ENCODE data around the gene UBE4B. TPM values are rescaled to one million over a fixed set of nuclear protein-coding genes. Genes with fewer than 3 reads are reported as not detected.
"Not testable (repeated sequence)": the region's sequence is repeated elsewhere in the genome, so short reads cannot be mapped to it uniquely, and the experiment has no call there.

The UBE4B gene
- total and polyA plus RNA-seq, 2 experiments from 2014 or later = 18.7 to 41.1 TPM

GRCh38 chr1:10217748-10218441, 185.1 kb downstream of the UBE4B start:
- peaks cover 18% of the 10 kb centered on the region for H3K4me1 ChIP-seq (ENCODE audit: insufficient read depth)
- WGBS (ENCODE audit: low lambda C conversion rate, missing lambda C conversion rate) = 78% methylated on average over 5 of the region's 5 CpGs

DNA sequence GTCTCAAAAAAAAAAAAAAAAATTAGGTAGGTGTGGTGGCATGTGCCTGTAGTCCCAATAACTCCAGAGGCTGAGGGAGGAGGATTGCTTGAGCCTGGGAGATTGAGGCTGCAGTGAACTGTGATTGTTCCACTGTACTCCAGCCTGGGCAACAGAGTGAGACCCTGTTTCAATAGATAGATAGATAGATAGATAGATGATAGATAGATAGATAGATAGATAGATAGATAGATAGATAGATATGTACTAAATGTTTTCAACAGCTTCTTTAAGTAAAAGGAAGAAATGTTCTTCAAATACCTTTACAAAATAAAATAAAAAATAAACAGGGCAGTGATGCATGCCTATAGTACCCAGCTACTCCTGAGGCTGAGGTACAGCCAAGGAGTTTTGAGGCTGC, 187.4 kb downstream of the UBE4B start:
- Histone ChIP-seq H2AFZ (no peak overlapping the region), H3K36me3 (replicated peaks; ENCODE audit: insufficient read depth, low read depth) (no peaks in the 10 kb centered on the region), H3K79me2 (peaks cover 100% of the 10 kb centered on the region), H3K4me1 (ENCODE audit: insufficient read depth) (peaks cover 9% of the 10 kb centered on the region), H3K4me2 (no peak overlapping the region), H3K9me2 (replicated peaks; ENCODE audit: insufficient read depth) (no peaks in the 10 kb centered on the region), H3K27ac (no peak overlapping the region), H4K20me1 (ENCODE audit: insufficient read depth, poor library complexity, severe bottlenecking) (peaks cover 94% of the 10 kb centered on the region), H3K4me3 (no peak overlapping the region), H3K27me3 (no peaks in the 10 kb centered on the region), H3K9me3 (ENCODE audit: low read depth) (no peaks in the 10 kb centered on the region)
- no peak for DNase-seq (ENCODE audit: low spot score)
- no peak for TF ChIP-seq EZH2phosphoT487 (IDR thresholded peaks at IDR 0.05; ENCODE audit: low read depth, severe bottlenecking, unreplicated experiment)
- TF ChIP-seq, protein P1, sequence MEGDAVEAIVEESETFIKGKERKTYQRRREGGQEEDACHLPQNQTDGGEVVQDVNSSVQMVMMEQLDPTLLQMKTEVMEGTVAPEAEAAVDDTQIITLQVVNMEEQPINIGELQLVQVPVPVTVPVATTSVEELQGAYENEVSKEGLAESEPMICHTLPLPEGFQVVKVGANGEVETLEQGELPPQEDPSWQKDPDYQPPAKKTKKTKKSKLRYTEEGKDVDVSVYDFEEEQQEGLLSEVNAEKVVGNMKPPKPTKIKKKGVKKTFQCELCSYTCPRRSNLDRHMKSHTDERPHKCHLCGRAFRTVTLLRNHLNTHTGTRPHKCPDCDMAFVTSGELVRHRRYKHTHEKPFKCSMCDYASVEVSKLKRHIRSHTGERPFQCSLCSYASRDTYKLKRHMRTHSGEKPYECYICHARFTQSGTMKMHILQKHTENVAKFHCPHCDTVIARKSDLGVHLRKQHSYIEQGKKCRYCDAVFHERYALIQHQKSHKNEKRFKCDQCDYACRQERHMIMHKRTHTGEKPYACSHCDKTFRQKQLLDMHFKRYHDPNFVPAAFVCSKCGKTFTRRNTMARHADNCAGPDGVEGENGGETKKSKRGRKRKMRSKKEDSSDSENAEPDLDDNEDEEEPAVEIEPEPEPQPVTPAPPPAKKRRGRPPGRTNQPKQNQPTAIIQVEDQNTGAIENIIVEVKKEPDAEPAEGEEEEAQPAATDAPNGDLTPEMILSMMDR (IDR thresholded peaks at IDR 0.05; ENCODE audit: poor library complexity) = no peak
- no peak for TF ChIP-seq EZH2 (IDR thresholded peaks at IDR 0.05; ENCODE audit: borderline replicate concordance)

More at GRCh38 chr1:10217748-10218441, 185.1 kb downstream of the UBE4B start:
- Histone ChIP-seq H3K4me3 (no peak overlapping the region), H3K36me3 (replicated peaks; ENCODE audit: insufficient read depth, low read depth) (no peaks in the 10 kb centered on the region), H3K79me2 (peaks cover 100% of the 10 kb centered on the region), H3K27ac (peak overlapping the region; percentile 23), H3K4me2 (no peak overlapping the region), H4K20me1 (ENCODE audit: insufficient read depth, poor library complexity, severe bottlenecking) (peaks cover 92% of the 10 kb centered on the region), H3K9me2 (replicated peaks; ENCODE audit: insufficient read depth) (no peaks in the 10 kb centered on the region), H2AFZ (no peak overlapping the region), H3K9me3 (ENCODE audit: low read depth) (no peaks in the 10 kb centered on the region), H3K27me3 (no peaks in the 10 kb centered on the region)
- TF ChIP-seq, protein P1 (IDR thresholded peaks at IDR 0.05; ENCODE audit: poor library complexity) = no peak
- TF ChIP-seq EZH2 (IDR thresholded peaks at IDR 0.05; ENCODE audit: borderline replicate concordance) (no peak), EZH2phosphoT487 (IDR thresholded peaks at IDR 0.05; ENCODE audit: low read depth, severe bottlenecking, unreplicated experiment) (no peak)
- DNase-seq (ENCODE audit: low spot score) = no peak

DNA sequence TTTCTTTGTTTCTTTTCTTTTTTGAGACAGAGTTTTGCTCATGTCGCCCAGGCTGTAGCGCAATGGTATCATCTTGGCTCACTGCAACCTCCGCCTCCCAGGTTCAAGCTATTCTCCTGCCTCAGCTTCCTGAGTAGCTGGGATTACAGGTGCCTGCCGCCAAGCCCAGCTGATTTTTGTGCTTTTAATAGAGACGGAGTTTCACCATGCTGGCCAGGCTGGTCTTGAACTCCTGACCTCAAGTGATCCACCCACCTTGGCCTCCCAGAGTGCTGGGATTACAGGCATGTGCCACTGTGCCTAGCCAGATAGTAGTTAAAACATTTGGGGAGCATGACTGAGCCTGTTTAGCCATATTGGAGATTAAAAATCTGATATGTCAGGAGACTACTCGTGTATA, 187.9 kb downstream of the UBE4B start:
- DNase-seq (ENCODE audit: low spot score); H3K9me2 ChIP-seq (replicated peaks; ENCODE audit: insufficient read depth); H3K36me3 ChIP-seq (replicated peaks; ENCODE audit: insufficient read depth, low read depth); H3K9me3 ChIP-seq (ENCODE audit: low read depth); H3K4me3 ChIP-seq; H3K27me3 ChIP-seq; H2AFZ ChIP-seq; H3K27ac ChIP-seq; H3K4me2 ChIP-seq: not testable (repeated sequence)
- Histone ChIP-seq H3K4me1 (ENCODE audit: insufficient read depth) (peaks cover 14% of the 10 kb centered on the region), H4K20me1 (ENCODE audit: insufficient read depth, poor library complexity, severe bottlenecking) (peaks cover 94% of the 10 kb centered on the region), H3K79me2 (peaks cover 100% of the 10 kb centered on the region)
- 98% methylated on average over 6 of the region's 6 CpGs for WGBS (ENCODE audit: low lambda C conversion rate, missing lambda C conversion rate)

DNA sequence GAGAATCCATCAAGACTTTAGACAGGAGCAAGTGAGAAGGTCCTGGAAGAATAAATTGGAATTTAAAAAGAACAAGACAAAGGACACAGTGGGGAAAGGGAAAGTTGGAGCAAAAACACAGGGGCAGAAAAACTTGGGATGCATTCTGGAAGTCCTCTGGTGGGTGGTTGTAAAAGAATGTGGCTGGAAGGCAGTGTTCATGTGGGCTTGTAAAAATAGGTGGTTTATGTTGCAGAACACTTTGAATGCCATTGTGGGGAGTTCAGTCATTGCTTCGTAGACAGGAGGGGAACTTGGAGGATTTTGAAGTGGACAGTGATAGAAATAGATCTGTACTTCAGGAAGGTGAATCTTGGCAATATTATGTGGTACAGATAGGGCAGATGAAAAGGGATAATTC, 192.8 kb downstream of the UBE4B start:
- Histone ChIP-seq H3K4me2 (no peak overlapping the region), H3K79me2 (peaks cover 100% of the 10 kb centered on the region), H3K36me3 (replicated peaks; ENCODE audit: insufficient read depth, low read depth) (no peaks in the 10 kb centered on the region), H4K20me1 (ENCODE audit: insufficient read depth, poor library complexity, severe bottlenecking) (peaks cover 83% of the 10 kb centered on the region), H3K4me1 (ENCODE audit: insufficient read depth) (peaks cover 7% of the 10 kb centered on the region), H2AFZ (no peak overlapping the region), H3K27ac (no peak overlapping the region), H3K9me3 (ENCODE audit: low read depth) (no peaks in the 10 kb centered on the region), H3K27me3 (no peaks in the 10 kb centered on the region), H3K4me3 (no peak overlapping the region), H3K9me2 (replicated peaks; ENCODE audit: insufficient read depth) (no peaks in the 10 kb centered on the region)
- DNase-seq (ENCODE audit: low spot score) = no peak
- WGBS (ENCODE audit: low lambda C conversion rate, missing lambda C conversion rate) = 63% methylated on average over 1 of the region's 1 CpG
- TF ChIP-seq, protein P1 (IDR thresholded peaks at IDR 0.05; ENCODE audit: poor library complexity) = no peak
- TF ChIP-seq EZH2 (IDR thresholded peaks at IDR 0.05; ENCODE audit: borderline replicate concordance) (no peak), EZH2phosphoT487 (IDR thresholded peaks at IDR 0.05; ENCODE audit: low read depth, severe bottlenecking, unreplicated experiment) (no peak)

Measured in hepatocyte (in vitro differentiated cells).